C4-2B (cell line): ENCODE measurements around the gene CCDC18.

Experiments used
- CTCF ChIP-seq: fragments of 450-650 bp; conservative IDR thresholded peaks from 2 replicates; pipeline ENCODE4 v1.5.1; 2017; ENCODE audit warnings: mild to moderate bottlenecking
- ZFX ChIP-seq: fragments of 450-650 bp; IDR thresholded peaks from 2 replicates; pipeline ENCODE4 v1.6.1; 2017

DNA sequence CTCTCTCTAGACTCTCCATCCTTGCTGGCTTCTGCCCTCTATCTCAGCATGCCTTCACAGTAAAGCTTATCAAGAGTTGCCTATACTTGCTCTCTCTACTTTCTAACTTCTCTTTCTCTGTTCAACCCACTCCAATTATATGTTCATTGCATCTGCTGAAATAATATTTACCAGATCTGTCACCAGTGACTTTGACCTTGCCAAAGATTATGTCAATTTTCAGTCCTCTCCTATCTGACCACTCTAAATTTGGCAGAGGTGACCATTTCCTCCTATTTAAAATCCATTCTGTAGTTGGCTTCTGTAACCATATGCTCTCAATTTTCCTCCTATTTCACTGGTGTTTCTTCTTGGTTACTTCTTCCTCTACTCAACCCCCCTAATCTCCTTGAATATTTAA is 126.4 kb downstream of the CCDC18 start:
- TF ChIP-seq CTCF = no peak
- no peak for TF ChIP-seq ZFX
